H9 (cell line): ENCODE data around the gene DCDC1. TPM values are rescaled to one million over a fixed set of nuclear protein-coding genes. Genes with fewer than 3 reads are reported as not detected.
A peak's percentile ranks its signal among the peaks of the same experiment; 100 is the strongest.

Source experiments
- DNase-seq: peaks from one replicate; pipeline ENCODE4 v3.0.0-alpha.2; 2017
- H2AFZ ChIP-seq: one replicate; pipeline ENCODE4 v1.6.1; 2013; ENCODE audit warnings: mild to moderate bottlenecking, low read length, control low read depth, moderate library complexity
- H2AK5ac ChIP-seq: 2 replicates; pipeline ENCODE4 v1.6.1; 2013; ENCODE audit warnings: low read length, control low read depth, mixed read lengths; ENCODE audit not compliant: insufficient read length
- H2BK120ac ChIP-seq: one replicate; pipeline ENCODE4 v1.6.1; 2013; ENCODE audit warnings: low read depth, mild to moderate bottlenecking, low read length, control low read depth, inconsistent platforms; ENCODE audit not compliant: poor library complexity, severe bottlenecking
- H2BK12ac ChIP-seq: 2 replicates; pipeline ENCODE4 v1.6.1; 2013; ENCODE audit warnings: low read length, control low read depth, mixed read lengths, low read depth; ENCODE audit not compliant: insufficient read length
- H2BK15ac ChIP-seq: 2 replicates; pipeline ENCODE4 v1.6.1; 2013; ENCODE audit warnings: low read depth, low read length, control low read depth
- H2BK20ac ChIP-seq: one replicate; pipeline ENCODE4 v1.6.1; 2013; ENCODE audit warnings: low read depth, mild to moderate bottlenecking, low read length, control low read depth, inconsistent platforms; ENCODE audit not compliant: poor library complexity, severe bottlenecking
- H2BK5ac ChIP-seq: 2 replicates; pipeline ENCODE4 v1.6.1; 2013; ENCODE audit warnings: low read length, control low read depth, mixed read lengths; ENCODE audit not compliant: insufficient read length
- H3K14ac ChIP-seq: 2 replicates; pipeline ENCODE4 v1.6.1; 2013; ENCODE audit warnings: low read length, control low read depth; ENCODE audit not compliant: insufficient read depth
- H3K18ac ChIP-seq: 2 replicates; pipeline ENCODE4 v1.6.1; 2013; ENCODE audit warnings: low read depth, mild to moderate bottlenecking, mixed read lengths, low read length, control low read depth; ENCODE audit not compliant: insufficient read length
- H3K23ac ChIP-seq: 2 replicates; pipeline ENCODE4 v1.6.1; 2013; ENCODE audit warnings: low read length, control low read depth, mixed read lengths, low read depth; ENCODE audit not compliant: insufficient read length
- H3K23me2 ChIP-seq: 2 replicates; pipeline ENCODE4 v1.6.1; 2013; ENCODE audit warnings: low read depth, mild to moderate bottlenecking, mixed read lengths, low read length, control low read depth; ENCODE audit not compliant: insufficient read length, poor library complexity, severe bottlenecking
- H3K27ac ChIP-seq: 2 replicates; pipeline ENCODE4 v1.5.1; 2013; ENCODE audit warnings: low read length, control low read depth, mixed read lengths, low read depth; ENCODE audit not compliant: insufficient read length
- H3K27me3 ChIP-seq: 2 replicates; pipeline ENCODE4 v1.6.1; 2013; ENCODE audit warnings: low read length, control low read depth, inconsistent platforms; ENCODE audit not compliant: insufficient read depth
- H3K4ac ChIP-seq: 2 replicates; pipeline ENCODE4 v1.6.1; 2013; ENCODE audit warnings: low read depth, mild to moderate bottlenecking, control low read depth, inconsistent platforms, low read length, moderate library complexity
- H3K4me1 ChIP-seq: 2 replicates; pipeline ENCODE4 v1.6.1; 2013; ENCODE audit warnings: low read length, control low read depth, inconsistent platforms; ENCODE audit not compliant: insufficient read depth
- H3K4me2 ChIP-seq: 2 replicates; pipeline ENCODE4 v1.6.1; 2013; ENCODE audit warnings: low read length, control low read depth, mixed read lengths; ENCODE audit not compliant: insufficient read length, insufficient read depth
- H3K56ac ChIP-seq: 2 replicates; pipeline ENCODE4 v1.6.1; 2013; ENCODE audit warnings: low read depth, mild to moderate bottlenecking, mixed read lengths, low read length, control low read depth; ENCODE audit not compliant: insufficient read length
- H3K79me1 ChIP-seq: 2 replicates; pipeline ENCODE4 v1.6.1; 2013; ENCODE audit warnings: low read depth, mild to moderate bottlenecking, moderate library complexity, low read length, control low read depth, inconsistent platforms; ENCODE audit not compliant: insufficient read depth, poor library complexity, severe bottlenecking
- H3K79me2 ChIP-seq: 2 replicates; pipeline ENCODE4 v1.6.1; 2013; ENCODE audit warnings: low read length, control low read depth, inconsistent platforms; ENCODE audit not compliant: insufficient read depth
- H3K9ac ChIP-seq: 2 replicates; pipeline ENCODE4 v1.6.1; 2013; ENCODE audit warnings: low read length, control low read depth, mixed read lengths; ENCODE audit not compliant: insufficient read length; ENCODE audit errors: extremely low read depth
- H3K9me3 ChIP-seq: one replicate; pipeline ENCODE4 v1.6.1; 2013; ENCODE audit warnings: low read depth, low read length, inconsistent platforms; ENCODE audit not compliant: control insufficient read depth
- H3T11ph ChIP-seq: one replicate; pipeline ENCODE4 v1.6.1; 2013; ENCODE audit warnings: mild to moderate bottlenecking, low read length, control low read depth, inconsistent platforms
- H4K20me1 ChIP-seq: one replicate; pipeline ENCODE4 v1.6.1; 2013; ENCODE audit not compliant: control insufficient read depth, insufficient read length, insufficient read depth
- H4K5ac ChIP-seq: 2 replicates; pipeline ENCODE4 v1.6.1; 2013; ENCODE audit warnings: low read depth, mild to moderate bottlenecking, mixed read lengths, low read length, control low read depth; ENCODE audit not compliant: insufficient read length
- H4K8ac ChIP-seq: replicated peaks from 2 replicates; pipeline ENCODE4 v1.6.1; 2013; ENCODE audit warnings: low read length, control low read depth, mixed read lengths, low read depth; ENCODE audit not compliant: insufficient read length
- H4K91ac ChIP-seq: 2 replicates; pipeline ENCODE4 v1.6.1; 2013; ENCODE audit warnings: low read depth, mild to moderate bottlenecking, moderate library complexity, mixed read lengths, low read length, control low read depth; ENCODE audit not compliant: insufficient read length
- H3K27ac Mint-ChIP-seq, 3 experiments: 2 replicates in 2 of 3; 3 replicates in 1 of 3; pipeline ENCODE4 v1.8.0; 2020 to 2021; ENCODE audit warnings: mixed read lengths in 3 of 3, mild to moderate bottlenecking in 1 of 3, moderate library complexity in 1 of 3
- H3K27me3 Mint-ChIP-seq: 2 replicates; pipeline ENCODE4 v1.8.0; 2021; ENCODE audit warnings: low read depth, mild to moderate bottlenecking, moderate library complexity, mixed read lengths
- H3K36me3 Mint-ChIP-seq, 3 experiments: 2 replicates in 2 of 3; 3 replicates in 1 of 3; pipeline ENCODE4 v1.8.0; 2020 to 2021; ENCODE audit warnings: low read depth in 3 of 3, mixed read lengths in 3 of 3; ENCODE audit not compliant: insufficient read depth in 1 of 3
- H3K4me1 Mint-ChIP-seq, 2 experiments: 2 replicates each; pipeline ENCODE4 v1.8.0; 2020; ENCODE audit warnings: mixed read lengths in 2 of 2
- H3K4me3 Mint-ChIP-seq, 2 experiments: 2 replicates in 1 of 2; 3 replicates in 1 of 2; pipeline ENCODE4 v1.8.0; 2020 to 2021; ENCODE audit warnings: mild to moderate bottlenecking in 2 of 2, mixed read lengths in 2 of 2, moderate library complexity in 1 of 2
- H3K9me3 Mint-ChIP-seq, 2 experiments: 2 replicates in 1 of 2; 3 replicates in 1 of 2; pipeline ENCODE4 v1.8.0; 2020; ENCODE audit warnings: mild to moderate bottlenecking in 2 of 2, mixed read lengths in 2 of 2, moderate library complexity in 1 of 2
- WGBS: extraction: QIAGEN DNeasy Blood & Tissue Kit; methylation state at CpG from one replicate; pipeline ENCODE4 v1.1.7; 2013; ENCODE audit warnings: missing lambda C conversion rate, low lambda C conversion rate, mixed read lengths; ENCODE audit not compliant: insufficient read length; ENCODE audit errors: extremely low coverage; 5-methylcytosine and 5-hydroxymethylcytosine counted together
- total RNA-seq: library from RNA; stranded (reverse); gene quantifications from 2 replicates; pipeline ENCODE4 v1.2.1, GENCODE V29; 2021
- TF ChIP-seq, protein P1 (sequence below): fragments of 200-600 bp; sonication (generic); conservative IDR thresholded peaks from 3 replicates; pipeline ENCODE4 v1.8.0; 2021; ENCODE audit warnings: antibody characterized with exemption, mild to moderate bottlenecking

DCDC1 gene
- total RNA-seq, 1 experiment from 2014 or later, result 0.09 TPM

DNA sequence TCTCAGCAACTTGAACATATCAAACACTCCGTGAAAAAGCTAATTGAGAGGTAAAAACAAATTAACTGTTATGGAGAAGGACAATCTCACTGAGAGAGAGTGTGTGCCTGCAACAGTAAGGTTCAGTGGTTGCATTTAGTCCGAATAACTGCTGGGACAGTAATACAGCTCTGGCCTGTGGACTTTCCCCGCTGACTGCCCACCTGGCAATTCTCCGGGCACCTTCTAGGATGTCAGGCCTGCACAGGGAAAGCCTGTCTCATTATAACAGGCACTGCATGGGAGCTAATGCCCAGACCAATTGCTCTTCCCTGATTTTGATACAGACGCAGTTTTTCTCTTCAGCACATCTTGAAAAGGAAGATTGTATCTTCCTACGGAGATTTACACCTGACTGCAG, 251.0 kb downstream of the DCDC1 start:
- Mint-ChIP-seq H3K36me3 (peaks cover 0 to 4% (median 3%) of the 10 kb centered on the region in 3 experiments; a peak in 3 of 7 replicates), H3K4me1 (peaks cover 19 to 25% of the 10 kb centered on the region in 2 experiments), H3K27ac (peak overlapping the region in 1 of 3 experiments; percentile 60; a peak in 2 of 7 replicates), H3K27me3 (no peaks in the 10 kb centered on the region), H3K9me3 (peaks cover 2% of the 10 kb centered on the region in 2 experiments; a peak in 3 of 5 replicates), H3K4me3 (no peak overlapping the region)
- H3K79me2 ChIP-seq, result no peaks in the 10 kb centered on the region
- WGBS, result no CpG with 5 or more reads among the region's 6 CpGs
- no peaks in the 10 kb centered on the region for H3K27me3 ChIP-seq
- no peaks in the 10 kb centered on the region for H3K9me3 ChIP-seq
- H4K5ac ChIP-seq, result no peak overlapping the region
- H3K23me2 ChIP-seq, result no peaks in the 10 kb centered on the region
- H2BK20ac ChIP-seq, result no peak overlapping the region
- no peak overlapping the region for H3T11ph ChIP-seq
- H3K27ac ChIP-seq, result no peak overlapping the region
- H2BK15ac ChIP-seq, result no peak overlapping the region
- no peak for DNase-seq
- TF ChIP-seq, protein P1, sequence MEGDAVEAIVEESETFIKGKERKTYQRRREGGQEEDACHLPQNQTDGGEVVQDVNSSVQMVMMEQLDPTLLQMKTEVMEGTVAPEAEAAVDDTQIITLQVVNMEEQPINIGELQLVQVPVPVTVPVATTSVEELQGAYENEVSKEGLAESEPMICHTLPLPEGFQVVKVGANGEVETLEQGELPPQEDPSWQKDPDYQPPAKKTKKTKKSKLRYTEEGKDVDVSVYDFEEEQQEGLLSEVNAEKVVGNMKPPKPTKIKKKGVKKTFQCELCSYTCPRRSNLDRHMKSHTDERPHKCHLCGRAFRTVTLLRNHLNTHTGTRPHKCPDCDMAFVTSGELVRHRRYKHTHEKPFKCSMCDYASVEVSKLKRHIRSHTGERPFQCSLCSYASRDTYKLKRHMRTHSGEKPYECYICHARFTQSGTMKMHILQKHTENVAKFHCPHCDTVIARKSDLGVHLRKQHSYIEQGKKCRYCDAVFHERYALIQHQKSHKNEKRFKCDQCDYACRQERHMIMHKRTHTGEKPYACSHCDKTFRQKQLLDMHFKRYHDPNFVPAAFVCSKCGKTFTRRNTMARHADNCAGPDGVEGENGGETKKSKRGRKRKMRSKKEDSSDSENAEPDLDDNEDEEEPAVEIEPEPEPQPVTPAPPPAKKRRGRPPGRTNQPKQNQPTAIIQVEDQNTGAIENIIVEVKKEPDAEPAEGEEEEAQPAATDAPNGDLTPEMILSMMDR, result no peak
- peaks cover 4% of the 10 kb centered on the region; the same call in 1 of the 2 replicates for H3K4me1 ChIP-seq
- H3K18ac ChIP-seq, result no peak overlapping the region
- no peak overlapping the region for H4K91ac ChIP-seq
- no peak overlapping the region for H3K23ac ChIP-seq
- no peak overlapping the region for H3K4me2 ChIP-seq
- H4K20me1 ChIP-seq, result no peaks in the 10 kb centered on the region
- no peak overlapping the region for H2AK5ac ChIP-seq
- H2BK120ac ChIP-seq, result no peak overlapping the region
- no peak overlapping the region for H2BK5ac ChIP-seq
- H2AFZ ChIP-seq, result no peak overlapping the region
- no peak overlapping the region for H3K9ac ChIP-seq
- H3K79me1 ChIP-seq, result no peaks in the 10 kb centered on the region
- no peak overlapping the region for H4K8ac ChIP-seq
- H2BK12ac ChIP-seq, result no peak overlapping the region
- no peak overlapping the region for H3K14ac ChIP-seq
- H3K4ac ChIP-seq, result no peak overlapping the region
- H3K56ac ChIP-seq, result no peak overlapping the region
